ENCODE results near the gene CCNA2.

Gene CCNA2

GRCh38 chr4:121785479-121785878, 38.2 kb downstream of the CCNA2 start:
- H3K36me3 ChIP-seq (replicated peaks; ENCODE audit: low read depth, low read length), result no peaks in the 10 kb centered on the region
- H3K9me3 ChIP-seq (ENCODE audit: insufficient read depth, low read length), result no peaks in the 10 kb centered on the region
- H3K9ac ChIP-seq (ENCODE audit: low read length), result no peak overlapping the region
- no peak for TF ChIP-seq EZH2phosphoT487 (IDR thresholded peaks at IDR 0.05; ENCODE audit: low read depth)
- TF ChIP-seq, protein P1, sequence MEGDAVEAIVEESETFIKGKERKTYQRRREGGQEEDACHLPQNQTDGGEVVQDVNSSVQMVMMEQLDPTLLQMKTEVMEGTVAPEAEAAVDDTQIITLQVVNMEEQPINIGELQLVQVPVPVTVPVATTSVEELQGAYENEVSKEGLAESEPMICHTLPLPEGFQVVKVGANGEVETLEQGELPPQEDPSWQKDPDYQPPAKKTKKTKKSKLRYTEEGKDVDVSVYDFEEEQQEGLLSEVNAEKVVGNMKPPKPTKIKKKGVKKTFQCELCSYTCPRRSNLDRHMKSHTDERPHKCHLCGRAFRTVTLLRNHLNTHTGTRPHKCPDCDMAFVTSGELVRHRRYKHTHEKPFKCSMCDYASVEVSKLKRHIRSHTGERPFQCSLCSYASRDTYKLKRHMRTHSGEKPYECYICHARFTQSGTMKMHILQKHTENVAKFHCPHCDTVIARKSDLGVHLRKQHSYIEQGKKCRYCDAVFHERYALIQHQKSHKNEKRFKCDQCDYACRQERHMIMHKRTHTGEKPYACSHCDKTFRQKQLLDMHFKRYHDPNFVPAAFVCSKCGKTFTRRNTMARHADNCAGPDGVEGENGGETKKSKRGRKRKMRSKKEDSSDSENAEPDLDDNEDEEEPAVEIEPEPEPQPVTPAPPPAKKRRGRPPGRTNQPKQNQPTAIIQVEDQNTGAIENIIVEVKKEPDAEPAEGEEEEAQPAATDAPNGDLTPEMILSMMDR (IDR thresholded peaks at IDR 0.05; ENCODE audit: low read depth, low read length), result no peak
- no peak overlapping the region for H3K4me2 ChIP-seq (ENCODE audit: low read length)
- H3K27me3 ChIP-seq (ENCODE audit: low read depth, low read length), result no peaks in the 10 kb centered on the region
- peaks cover 13% of the 10 kb centered on the region for H3K4me1 ChIP-seq (ENCODE audit: low read length)
- no peak overlapping the region for H3K4me3 ChIP-seq (ENCODE audit: low read length)
- H3K27ac ChIP-seq (ENCODE audit: low read length), result no peak overlapping the region
- H3K79me2 ChIP-seq (ENCODE audit: low read length), result no peaks in the 10 kb centered on the region
- H2AFZ ChIP-seq (ENCODE audit: low read depth, low read length), result no peak overlapping the region
- no peaks in the 10 kb centered on the region for H4K20me1 ChIP-seq (ENCODE audit: insufficient read depth, low read length)

- TF ChIP-seq EZH2phosphoT487 (IDR thresholded peaks at IDR 0.05; ENCODE audit: low read depth), result no peak
- TF ChIP-seq, protein P1 (IDR thresholded peaks at IDR 0.05; ENCODE audit: low read depth, low read length), result no peak
- Histone ChIP-seq H3K9me3 (ENCODE audit: insufficient read depth, low read length) (no peaks in the 10 kb centered on the region), H3K36me3 (replicated peaks; ENCODE audit: low read depth, low read length) (no peaks in the 10 kb centered on the region), H2AFZ (ENCODE audit: low read depth, low read length) (no peak overlapping the region), H3K9ac (ENCODE audit: low read length) (no peak overlapping the region), H3K4me2 (ENCODE audit: low read length) (no peak overlapping the region), H3K27me3 (ENCODE audit: low read depth, low read length) (no peaks in the 10 kb centered on the region), H3K4me1 (ENCODE audit: low read length) (peaks cover 13% of the 10 kb centered on the region), H4K20me1 (ENCODE audit: insufficient read depth, low read length) (no peaks in the 10 kb centered on the region), H3K79me2 (ENCODE audit: low read length) (no peaks in the 10 kb centered on the region), H3K27ac (ENCODE audit: low read length) (no peak overlapping the region), H3K4me3 (ENCODE audit: low read length) (no peak overlapping the region)
Measured at GRCh38 chr4:121784975-121785374, 38.7 kb downstream of the CCNA2 start.

GRCh38 chr4:121784401-121784800, 39.3 kb downstream of the CCNA2 start:
- H3K9me3 ChIP-seq (ENCODE audit: insufficient read depth, low read length), result no peaks in the 10 kb centered on the region
- no peaks in the 10 kb centered on the region for H3K36me3 ChIP-seq (replicated peaks; ENCODE audit: low read depth, low read length)
- no peak overlapping the region for H3K27ac ChIP-seq (ENCODE audit: low read length)
- peaks cover 11% of the 10 kb centered on the region for H3K4me1 ChIP-seq (ENCODE audit: low read length)
- no peak overlapping the region for H2AFZ ChIP-seq (ENCODE audit: low read depth, low read length)
- TF ChIP-seq, protein P1 (IDR thresholded peaks at IDR 0.05; ENCODE audit: low read depth, low read length), result no peak
- TF ChIP-seq EZH2phosphoT487 (IDR thresholded peaks at IDR 0.05; ENCODE audit: low read depth), result no peak
- no peak overlapping the region for H3K9ac ChIP-seq (ENCODE audit: low read length)
- H3K27me3 ChIP-seq (ENCODE audit: low read depth, low read length), result no peaks in the 10 kb centered on the region
- no peaks in the 10 kb centered on the region for H3K79me2 ChIP-seq (ENCODE audit: low read length)
- no peak overlapping the region for H3K4me2 ChIP-seq (ENCODE audit: low read length)
- H3K4me3 ChIP-seq (ENCODE audit: low read length), result no peak overlapping the region
- H4K20me1 ChIP-seq (ENCODE audit: insufficient read depth, low read length), result no peaks in the 10 kb centered on the region

DNA sequence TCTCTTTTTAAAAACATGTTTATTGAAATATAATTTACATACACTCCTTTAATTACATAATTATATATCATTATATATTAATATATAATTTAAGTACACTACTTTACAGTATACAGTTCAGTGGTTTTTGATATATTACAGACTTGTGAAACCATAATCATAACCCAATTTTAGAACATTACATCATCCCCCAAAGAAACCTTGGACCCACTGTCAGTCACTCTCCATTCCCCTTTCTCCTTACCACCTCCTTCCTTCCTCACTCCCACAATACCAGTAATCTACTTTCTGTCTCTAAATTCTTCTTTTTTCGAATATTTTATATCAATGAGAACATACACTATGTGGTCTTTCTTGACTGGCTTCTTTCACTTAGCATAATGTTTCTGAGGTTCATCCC, 40.5 kb downstream of the CCNA2 start:
- Histone ChIP-seq H3K27ac (ENCODE audit: low read length) (no peak overlapping the region), H3K79me2 (ENCODE audit: low read length) (no peaks in the 10 kb centered on the region), H3K9me3 (ENCODE audit: insufficient read depth, low read length) (no peaks in the 10 kb centered on the region), H3K4me2 (ENCODE audit: low read length) (no peak overlapping the region), H3K36me3 (replicated peaks; ENCODE audit: low read depth, low read length) (no peaks in the 10 kb centered on the region), H2AFZ (ENCODE audit: low read depth, low read length) (no peak overlapping the region), H3K27me3 (ENCODE audit: low read depth, low read length) (no peaks in the 10 kb centered on the region), H3K4me1 (ENCODE audit: low read length) (no peaks in the 10 kb centered on the region), H4K20me1 (ENCODE audit: insufficient read depth, low read length) (no peaks in the 10 kb centered on the region), H3K9ac (ENCODE audit: low read length) (no peak overlapping the region), H3K4me3 (ENCODE audit: low read length) (no peak overlapping the region)
- no peak for TF ChIP-seq EZH2phosphoT487 (IDR thresholded peaks at IDR 0.05; ENCODE audit: low read depth)
- TF ChIP-seq, protein P1 (IDR thresholded peaks at IDR 0.05; ENCODE audit: low read depth, low read length), result no peak

All from OCI-LY3 (cell line).